Uterine smooth muscle cell (primary cell): Measurements from ENCODE around the gene MAB21L4. TPM values are rescaled to one million over a fixed set of nuclear protein-coding genes. Genes with fewer than 3 reads are reported as not detected.

Experiments
- total RNA-seq: library from RNA; depleted of rRNA; stranded (reverse); fragments of >200 nt; gene quantifications from 2 replicates; pipeline ENCODE4 v1.2.3, GENCODE V29; 2014

The MAB21L4 gene
- total RNA-seq: under 0.01 TPM in 1 of 2 replicates, not detected in the other

GRCh38 chr2:240895656-240896388 lies at the start of gene MAB21L4:
TSS of gene MAB21L4 (minus strand) at chr2:240896156. CDS start at chr2:240895997, 159 bp downstream.

GRCh38 chr2:240906141-240906910 lies 10.4 kb upstream of the MAB21L4 start, which contains the start of gene CROCC2:
TSS of gene CROCC2 (plus strand) at chr2:240906336. CDS start at chr2:240906514, 178 bp downstream.

GRCh38 chr2:240868286-240869108 lies 27.5 kb downstream of the MAB21L4 start, which contains the start of gene AGXT:
TSS of gene AGXT (plus strand) at chr2:240868824. CDS start at chr2:240868866, 42 bp downstream.

Other genes starting within 250 kb of the MAB21L4 start
- gene AQP12B, start 213.3 kb downstream of the MAB21L4 start, total RNA-seq: not detected in 2 replicates
- not detected in 2 replicates for gene AQP12A, start 204.3 kb downstream of the MAB21L4 start, total RNA-seq
- not detected in 2 replicates for gene KIF1A, start 75.9 kb downstream of the MAB21L4 start, total RNA-seq
- gene AGXT, start 27.3 kb downstream of the MAB21L4 start, total RNA-seq: under 0.01 TPM in 1 of 2 replicates, not detected in the other
- under 0.01 TPM in 1 of 2 replicates, not detected in the other for gene CROCC2, start 10.2 kb upstream of the MAB21L4 start, total RNA-seq
- gene SNED1, start 102.5 kb upstream of the MAB21L4 start, total RNA-seq: 4.5 and 7.5 TPM in 2 replicates
- gene MTERF4, start 206.1 kb upstream of the MAB21L4 start, total RNA-seq: 32.0 and 54.6 TPM in 2 replicates